ENCODE data around the gene PRR19.

Gene PRR19

DNA sequence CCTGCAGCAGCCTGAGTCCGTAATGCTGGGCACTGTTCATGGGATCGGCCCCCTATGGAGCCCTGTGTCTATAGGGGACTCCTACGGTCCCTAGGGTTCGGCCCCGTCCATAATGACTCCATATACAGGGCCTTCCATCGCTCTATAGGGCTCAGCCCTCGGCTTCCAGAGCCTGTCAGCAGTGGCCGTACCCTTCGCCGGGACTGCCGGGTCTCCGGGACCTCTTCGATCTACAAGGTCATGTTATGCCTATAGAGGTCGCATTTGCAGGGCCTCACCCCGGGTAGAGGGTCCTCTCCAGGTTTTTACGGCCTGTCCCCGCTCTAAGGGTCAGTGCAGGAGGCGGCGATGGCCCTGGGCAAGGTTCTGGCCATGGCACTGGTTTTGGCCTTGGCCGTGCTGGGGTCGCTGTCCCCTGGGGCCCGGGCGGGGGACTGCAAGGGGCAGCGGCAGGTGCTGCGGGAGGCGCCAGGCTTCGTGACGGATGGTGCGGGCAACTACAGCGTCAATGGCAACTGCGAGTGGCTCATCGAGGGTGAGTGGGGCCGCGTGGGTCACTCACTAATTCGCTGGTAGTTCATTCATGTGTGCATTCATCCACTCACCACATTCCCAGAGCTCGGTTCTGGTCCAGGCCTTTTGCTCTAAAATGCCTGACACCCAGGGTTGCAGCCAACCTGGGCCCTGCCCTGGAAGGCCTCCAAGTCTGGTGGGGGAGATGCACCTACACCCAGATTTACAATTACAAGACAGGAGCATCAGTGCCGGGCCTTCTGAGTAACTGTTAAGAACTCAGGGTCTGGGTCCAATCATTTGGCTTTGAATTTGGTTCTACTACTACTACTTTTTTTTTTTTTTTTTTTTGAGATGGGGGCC, 24.2 kb downstream of the PRR19 start:
- peak overlapping the region; percentile 64 for H3K4me3 ChIP-seq (ENCODE audit: insufficient read depth, low read length, poor library complexity, severe bottlenecking)
- H2AFZ ChIP-seq (ENCODE audit: low read depth, low read length, severe bottlenecking), result peak overlapping the region; percentile 66
- peak overlapping the region; percentile 82 for H3K9ac ChIP-seq (ENCODE audit: low read length)
- peak overlapping the region; percentile 62 for H3K4me2 ChIP-seq (ENCODE audit: low read depth, low read length, poor library complexity, severe bottlenecking)
- no peaks in the 10 kb centered on the region for H3K36me3 ChIP-seq (ENCODE audit: low read length)
- no peaks in the 10 kb centered on the region for H3K9me3 ChIP-seq (ENCODE audit: insufficient read depth, low read length)
- H3K79me2 ChIP-seq (ENCODE audit: insufficient read depth, low read length), result no peaks in the 10 kb centered on the region
- no peak for TF ChIP-seq EZH2phosphoT487 (conservative IDR thresholded peaks at IDR 0.05; ENCODE audit: low read length)
- TF ChIP-seq, protein P1, sequence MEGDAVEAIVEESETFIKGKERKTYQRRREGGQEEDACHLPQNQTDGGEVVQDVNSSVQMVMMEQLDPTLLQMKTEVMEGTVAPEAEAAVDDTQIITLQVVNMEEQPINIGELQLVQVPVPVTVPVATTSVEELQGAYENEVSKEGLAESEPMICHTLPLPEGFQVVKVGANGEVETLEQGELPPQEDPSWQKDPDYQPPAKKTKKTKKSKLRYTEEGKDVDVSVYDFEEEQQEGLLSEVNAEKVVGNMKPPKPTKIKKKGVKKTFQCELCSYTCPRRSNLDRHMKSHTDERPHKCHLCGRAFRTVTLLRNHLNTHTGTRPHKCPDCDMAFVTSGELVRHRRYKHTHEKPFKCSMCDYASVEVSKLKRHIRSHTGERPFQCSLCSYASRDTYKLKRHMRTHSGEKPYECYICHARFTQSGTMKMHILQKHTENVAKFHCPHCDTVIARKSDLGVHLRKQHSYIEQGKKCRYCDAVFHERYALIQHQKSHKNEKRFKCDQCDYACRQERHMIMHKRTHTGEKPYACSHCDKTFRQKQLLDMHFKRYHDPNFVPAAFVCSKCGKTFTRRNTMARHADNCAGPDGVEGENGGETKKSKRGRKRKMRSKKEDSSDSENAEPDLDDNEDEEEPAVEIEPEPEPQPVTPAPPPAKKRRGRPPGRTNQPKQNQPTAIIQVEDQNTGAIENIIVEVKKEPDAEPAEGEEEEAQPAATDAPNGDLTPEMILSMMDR (IDR thresholded peaks at IDR 0.05; ENCODE audit: insufficient read depth, low read length, poor library complexity, severe bottlenecking), result peak; percentile 38
- H3K9me2 ChIP-seq (replicated peaks; ENCODE audit: insufficient read depth, low read length), result no peaks in the 10 kb centered on the region
- no peak overlapping the region for H3K27ac ChIP-seq (ENCODE audit: low read depth, low read length)
- H4K20me1 ChIP-seq (ENCODE audit: low read depth, low read length), result no peaks in the 10 kb centered on the region
- H3F3A ChIP-seq (ENCODE audit: insufficient read depth), result no peaks in the 10 kb centered on the region
- H3K27me3 ChIP-seq (ENCODE audit: low read length), result no peaks in the 10 kb centered on the region

DNA sequence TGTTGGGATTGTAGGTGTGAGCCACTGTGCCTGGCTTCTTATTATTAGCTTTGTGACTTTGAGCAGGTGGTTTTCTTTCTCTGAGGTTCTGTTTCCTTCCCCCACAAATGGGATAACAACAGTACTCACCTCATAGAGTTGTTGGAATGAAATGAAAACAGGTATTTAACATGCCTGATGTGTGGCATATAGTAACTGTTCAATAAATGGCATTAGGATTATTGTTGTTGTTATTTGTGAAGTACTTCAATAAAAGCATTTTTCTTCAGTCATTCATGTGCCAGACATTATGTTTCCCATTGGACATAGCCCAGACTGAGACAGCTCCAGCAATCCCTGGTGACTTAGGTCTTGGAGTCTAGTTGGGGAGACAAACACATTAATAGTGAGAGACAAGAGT, 25.0 kb downstream of the PRR19 start:
- Histone ChIP-seq H3K27ac (ENCODE audit: low read depth, low read length) (no peak overlapping the region), H2AFZ (ENCODE audit: low read depth, low read length, severe bottlenecking) (no peak overlapping the region), H3K4me3 (ENCODE audit: insufficient read depth, low read length, poor library complexity, severe bottlenecking) (no peak overlapping the region), H3K27me3 (ENCODE audit: low read length) (no peaks in the 10 kb centered on the region), H4K20me1 (ENCODE audit: low read depth, low read length) (no peaks in the 10 kb centered on the region), H3K9me2 (replicated peaks; ENCODE audit: insufficient read depth, low read length) (no peaks in the 10 kb centered on the region), H3K9ac (ENCODE audit: low read length) (peak overlapping the region; percentile 82; the same call in 1 of the 2 replicates), H3K36me3 (ENCODE audit: low read length) (no peaks in the 10 kb centered on the region), H3F3A (ENCODE audit: insufficient read depth) (no peaks in the 10 kb centered on the region), H3K4me2 (ENCODE audit: low read depth, low read length, poor library complexity, severe bottlenecking) (peak overlapping the region; percentile 62), H3K79me2 (ENCODE audit: insufficient read depth, low read length) (no peaks in the 10 kb centered on the region), H3K9me3 (ENCODE audit: insufficient read depth, low read length) (no peaks in the 10 kb centered on the region)
- no peak for TF ChIP-seq EZH2phosphoT487 (conservative IDR thresholded peaks at IDR 0.05; ENCODE audit: low read length)
- TF ChIP-seq, protein P1 (IDR thresholded peaks at IDR 0.05; ENCODE audit: insufficient read depth, low read length, poor library complexity, severe bottlenecking), result no peak

DNA sequence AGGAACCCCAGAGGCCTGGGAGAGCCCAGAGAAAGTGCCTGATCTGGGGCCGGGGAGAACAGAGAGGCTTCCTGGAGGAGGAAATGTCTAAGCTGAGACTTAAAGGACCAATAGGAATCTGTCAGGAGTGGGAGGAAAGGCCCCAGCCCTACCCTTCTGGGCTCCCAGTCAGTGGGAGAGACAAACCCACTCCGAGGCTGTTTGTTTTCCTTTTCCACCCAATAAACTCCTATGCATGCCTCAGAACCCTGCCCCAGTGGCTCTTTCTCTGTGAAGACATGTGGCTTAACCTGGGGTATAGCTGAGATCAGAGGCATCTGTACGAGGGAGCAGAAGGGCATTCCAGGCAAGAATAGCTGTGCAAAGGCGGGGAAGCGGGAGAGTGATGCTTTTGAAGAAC, 25.4 kb downstream of the PRR19 start:
- no peak for TF ChIP-seq EZH2phosphoT487 (conservative IDR thresholded peaks at IDR 0.05; ENCODE audit: low read length)
- peak overlapping the region; percentile 62 for H3K4me2 ChIP-seq (ENCODE audit: low read depth, low read length, poor library complexity, severe bottlenecking)

DNA sequence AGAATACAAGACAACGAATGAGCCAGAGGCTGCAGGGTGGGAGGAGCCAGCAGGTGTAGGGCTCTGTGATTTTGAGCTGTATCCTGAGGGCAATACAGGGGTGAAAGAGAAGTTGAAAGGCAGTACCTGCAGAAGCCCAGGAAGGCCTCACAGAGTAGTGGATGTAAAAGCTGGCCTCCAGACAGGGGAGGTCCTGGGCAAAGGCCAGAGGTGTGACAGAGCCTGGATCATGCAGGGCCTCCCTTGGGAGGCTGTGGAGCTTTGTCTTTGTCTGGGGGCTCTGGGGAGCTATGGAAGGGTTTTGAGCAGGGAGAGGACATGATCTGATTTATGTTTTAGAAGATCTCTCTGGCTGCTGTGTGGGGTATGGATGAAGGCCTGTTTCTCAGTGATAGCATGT, 26.2 kb downstream of the PRR19 start:
- H3K9me3 ChIP-seq (ENCODE audit: insufficient read depth, low read length), result no peaks in the 10 kb centered on the region
- H2AFZ ChIP-seq (ENCODE audit: low read depth, low read length, severe bottlenecking), result no peak overlapping the region
- no peaks in the 10 kb centered on the region for H3K79me2 ChIP-seq (ENCODE audit: insufficient read depth, low read length)
- H3K27ac ChIP-seq (ENCODE audit: low read depth, low read length), result no peak overlapping the region
- no peak overlapping the region for H3K4me3 ChIP-seq (ENCODE audit: insufficient read depth, low read length, poor library complexity, severe bottlenecking)
- H3F3A ChIP-seq (ENCODE audit: insufficient read depth), result no peaks in the 10 kb centered on the region
- H3K9ac ChIP-seq (ENCODE audit: low read length), result no peak overlapping the region
- no peak overlapping the region for H3K4me2 ChIP-seq (ENCODE audit: low read depth, low read length, poor library complexity, severe bottlenecking)
- H3K36me3 ChIP-seq (ENCODE audit: low read length), result no peaks in the 10 kb centered on the region
- TF ChIP-seq, protein P1 (IDR thresholded peaks at IDR 0.05; ENCODE audit: insufficient read depth, low read length, poor library complexity, severe bottlenecking), result no peak
- TF ChIP-seq EZH2phosphoT487 (conservative IDR thresholded peaks at IDR 0.05; ENCODE audit: low read length), result no peak
- H4K20me1 ChIP-seq (ENCODE audit: low read depth, low read length), result no peaks in the 10 kb centered on the region
- H3K27me3 ChIP-seq (ENCODE audit: low read length), result no peaks in the 10 kb centered on the region
- H3K9me2 ChIP-seq (replicated peaks; ENCODE audit: insufficient read depth, low read length), result no peaks in the 10 kb centered on the region

More for the DNA sequence above, 25.4 kb downstream of the PRR19 start:
- H3K27me3 ChIP-seq (ENCODE audit: low read length), result no peaks in the 10 kb centered on the region
- no peaks in the 10 kb centered on the region for H4K20me1 ChIP-seq (ENCODE audit: low read depth, low read length)
- no peak overlapping the region for H2AFZ ChIP-seq (ENCODE audit: low read depth, low read length, severe bottlenecking)
- no peak overlapping the region for H3K9ac ChIP-seq (ENCODE audit: low read length)
- no peaks in the 10 kb centered on the region for H3K9me2 ChIP-seq (replicated peaks; ENCODE audit: insufficient read depth, low read length)
- H3K79me2 ChIP-seq (ENCODE audit: insufficient read depth, low read length), result no peaks in the 10 kb centered on the region
- no peak overlapping the region for H3K4me3 ChIP-seq (ENCODE audit: insufficient read depth, low read length, poor library complexity, severe bottlenecking)
- H3F3A ChIP-seq (ENCODE audit: insufficient read depth), result no peaks in the 10 kb centered on the region
- H3K9me3 ChIP-seq (ENCODE audit: insufficient read depth, low read length), result no peaks in the 10 kb centered on the region
- H3K36me3 ChIP-seq (ENCODE audit: low read length), result no peaks in the 10 kb centered on the region
- H3K27ac ChIP-seq (ENCODE audit: low read depth, low read length), result no peak overlapping the region

Data from SU-DHL-6 (cell line).